Fibroblast of lung (primary cell): ENCODE data around the gene KIAA1328. TPM values are rescaled to one million over a fixed set of nuclear protein-coding genes. Genes with fewer than 3 reads are reported as not detected.

ENCODE experiments used
- DNase-seq, 2 donors: peaks; one replicate each; pipeline versions ENCODE4 v3.0.0 to v3.0.0-alpha.2; 2010; ENCODE audit warnings: low read depth in 2 of 2
- H2AFZ ChIP-seq: 2 replicates; pipeline ENCODE4 v1.5.1; 2012; ENCODE audit warnings: low read length, control low read depth, inconsistent platforms
- H3K27ac ChIP-seq: 2 replicates; pipeline ENCODE4 v1.5.1; 2011; ENCODE audit warnings: low read length, control low read depth; ENCODE audit not compliant: insufficient read depth
- H3K27me3 ChIP-seq: 2 replicates; pipeline ENCODE4 v1.5.1; 2011; ENCODE audit warnings: mild to moderate bottlenecking, low read length; ENCODE audit not compliant: control insufficient read depth, insufficient read depth
- H3K36me3 ChIP-seq: 2 replicates; pipeline ENCODE4 v1.5.1; 2011; ENCODE audit warnings: low read length; ENCODE audit not compliant: control insufficient read depth, insufficient read depth
- H3K4me1 ChIP-seq: 2 replicates; pipeline ENCODE4 v1.5.1; 2011; ENCODE audit warnings: low read length; ENCODE audit not compliant: control insufficient read depth, insufficient read depth; ENCODE audit errors: extremely low read depth
- H3K4me2 ChIP-seq: 2 replicates; pipeline ENCODE4 v1.5.1; 2011; ENCODE audit warnings: low read length, control low read depth; ENCODE audit not compliant: insufficient read depth; ENCODE audit errors: extremely low read depth
- H3K4me3 ChIP-seq, 4 experiments: fragments of 200-600 bp in 1 of 4; sonication (generic) in 1 of 4; replicated peaks in 1 of 4; 2 replicates each; pipeline ENCODE4 v1.5.1; 2011 to 2016; ENCODE audit warnings: low read length in 4 of 4, low read depth in 3 of 4, mild to moderate bottlenecking in 3 of 4, control low read depth in 2 of 4, inconsistent platforms in 1 of 4, mixed read lengths in 1 of 4; ENCODE audit not compliant: insufficient read depth in 1 of 4; ENCODE audit errors: control extremely low read depth in 1 of 4
- H3K79me2 ChIP-seq: 2 replicates; pipeline ENCODE4 v1.5.1; 2012; ENCODE audit warnings: mild to moderate bottlenecking, low read length, inconsistent platforms; ENCODE audit not compliant: control insufficient read depth, insufficient read depth
- H3K9ac ChIP-seq: 2 replicates; pipeline ENCODE4 v1.5.1; 2011; ENCODE audit warnings: mild to moderate bottlenecking, low read length, control low read depth; ENCODE audit not compliant: insufficient read depth
- H3K9me3 ChIP-seq: 2 replicates; pipeline ENCODE4 v1.5.1; 2012; ENCODE audit warnings: low read depth, low read length; ENCODE audit not compliant: control insufficient read depth, insufficient read depth
- H4K20me1 ChIP-seq: 2 replicates; pipeline ENCODE4 v1.5.1; 2011; ENCODE audit warnings: low read length; ENCODE audit not compliant: control insufficient read depth, insufficient read depth; ENCODE audit errors: extremely low read depth
- CTCF ChIP-seq, 2 donors: IDR thresholded peaks in 1 of 2; conservative IDR thresholded peaks in 1 of 2; 1 replicate in 1 of 2; 2 replicates in 1 of 2; pipeline ENCODE4 v1.5.1; 2011 to 2012; ENCODE audit warnings: low read length in 2 of 2, control low read depth in 1 of 2, inconsistent platforms in 1 of 2, low read depth in 1 of 2, mild to moderate bottlenecking in 1 of 2
- EZH2 ChIP-seq: IDR thresholded peaks from 2 replicates; pipeline ENCODE4 v1.5.1; 2012; ENCODE audit warnings: low read length, control low read depth, mild to moderate bottlenecking; ENCODE audit errors: missing control alignments
- polyA plus RNA-seq, 2 donors: library from polyadenylated mRNA; depleted of rRNA in 1 of 2; stranded (reverse) in 1 of 2; unstranded in 1 of 2; fragments of >200 nt; gene quantifications; 2 replicates each; pipeline ENCODE4 v1.2.1, GENCODE V29; 2011 to 2012; ENCODE audit warnings: missing spikeins in 1 of 2
- total RNA-seq: library from RNA; depleted of rRNA; stranded (reverse); fragments of >200 nt; gene quantifications from 2 replicates; pipeline ENCODE4 v1.2.1, GENCODE V29; 2014

The KIAA1328 gene
- total and polyA plus RNA-seq, 2 donors (not counting 1 experiment from before 2014, with no cell fraction given) = 4.3 to 4.5 TPM

GRCh38 chr18:37138456-37138855 lies 309.5 kb downstream of the KIAA1328 start:
- H3K27me3 ChIP-seq = no peaks in the 10 kb centered on the region
- H4K20me1 ChIP-seq = no peaks in the 10 kb centered on the region
- no peak for DNase-seq
- H2AFZ ChIP-seq = no peak overlapping the region
- no peaks in the 10 kb centered on the region for H3K9me3 ChIP-seq
- TF ChIP-seq CTCF (conservative IDR thresholded peaks at IDR 0.05 in 1 of 2, IDR thresholded peaks at IDR 0.05 in 1 of 2; ENCODE audit: low read depth in 1 of 2, low read length in 2 of 2) = no peak
- TF ChIP-seq EZH2 = no peak
- H3K36me3 ChIP-seq = no peaks in the 10 kb centered on the region
- H3K4me2 ChIP-seq = no peak overlapping the region
- H3K4me1 ChIP-seq = no peaks in the 10 kb centered on the region
- H3K4me3 ChIP-seq = no peak overlapping the region
- no peak overlapping the region for H3K27ac ChIP-seq
- H3K9ac ChIP-seq = no peak overlapping the region
- H3K79me2 ChIP-seq = no peaks in the 10 kb centered on the region

GRCh38 chr18:37139876-37140275 lies 310.9 kb downstream of the KIAA1328 start:
- TF ChIP-seq CTCF (conservative IDR thresholded peaks at IDR 0.05 in 1 of 2, IDR thresholded peaks at IDR 0.05 in 1 of 2; ENCODE audit: low read depth in 1 of 2, low read length in 2 of 2) = no peak
- no peak for TF ChIP-seq EZH2
- H4K20me1 ChIP-seq = no peaks in the 10 kb centered on the region

DNA sequence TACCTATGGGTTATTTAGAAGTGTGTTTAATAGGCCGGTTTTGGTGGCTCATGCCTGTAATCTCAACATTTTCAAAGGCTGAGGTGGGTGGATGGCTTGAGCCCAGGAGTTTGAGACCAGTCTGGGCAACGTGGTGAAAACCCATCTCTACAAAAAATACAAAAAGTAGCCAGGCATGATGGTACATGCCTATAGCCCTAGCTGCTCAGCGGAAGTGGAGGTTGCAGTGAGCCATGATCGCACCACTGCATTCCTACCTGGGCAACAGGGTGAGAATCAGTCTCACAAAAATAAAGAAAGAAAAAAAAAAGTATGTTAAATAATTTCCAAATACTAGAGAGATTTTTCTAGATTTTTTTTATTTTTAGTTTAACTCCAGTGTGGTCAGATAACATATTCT lies 316.0 kb downstream of the KIAA1328 start:
- no peak overlapping the region for H3K4me3 ChIP-seq
- H3K9ac ChIP-seq = no peak overlapping the region
- no peaks in the 10 kb centered on the region for H3K27me3 ChIP-seq
- no peaks in the 10 kb centered on the region for H3K4me1 ChIP-seq
- DNase-seq = no peak
- H3K4me2 ChIP-seq = no peak overlapping the region
- no peaks in the 10 kb centered on the region for H3K9me3 ChIP-seq
- TF ChIP-seq EZH2 (no peak), CTCF (conservative IDR thresholded peaks at IDR 0.05 in 1 of 2, IDR thresholded peaks at IDR 0.05 in 1 of 2; ENCODE audit: low read depth in 1 of 2, low read length in 2 of 2) (no peak)
- no peaks in the 10 kb centered on the region for H3K36me3 ChIP-seq
- H4K20me1 ChIP-seq = no peaks in the 10 kb centered on the region
- H2AFZ ChIP-seq = no peak overlapping the region
- H3K27ac ChIP-seq = no peak overlapping the region
- no peaks in the 10 kb centered on the region for H3K79me2 ChIP-seq

More at GRCh38 chr18:37139876-37140275, 310.9 kb downstream of the KIAA1328 start:
- Histone ChIP-seq H3K36me3 (no peaks in the 10 kb centered on the region), H3K9ac (no peak overlapping the region), H3K79me2 (no peaks in the 10 kb centered on the region), H3K4me2 (no peak overlapping the region), H3K4me1 (no peaks in the 10 kb centered on the region), H3K9me3 (no peaks in the 10 kb centered on the region), H3K27ac (no peak overlapping the region), H2AFZ (no peak overlapping the region), H3K4me3 (no peak overlapping the region), H3K27me3 (no peaks in the 10 kb centered on the region)
- DNase-seq = no peak
